HG02870 (cell line): ENCODE data around the gene UNC5B.
"Not testable (repeated sequence)": the region's sequence is repeated elsewhere in the genome, so short reads cannot be mapped to it uniquely, and the experiment has no call there.

Experiments used
- ATAC-seq: cut with Tn5 transposase; IDR thresholded peaks from one replicate; pipeline ENCODE4 v1.9.1; 2021; ENCODE audit warnings: mild to moderate bottlenecking, moderate library complexity; ENCODE audit not compliant: unreplicated experiment

UNC5B gene

GRCh38 chr10:71207578-71207977 lies 4.8 kb upstream of the UNC5B start:
- ATAC-seq, result no peak

- no peak for ATAC-seq
These were observed 3.0 kb upstream of the UNC5B start for GRCh38 chr10:71209352-71209715.

GRCh38 chr10:71209731-71210541 lies 2.4 kb upstream of the UNC5B start:
- ATAC-seq, result no peak

- no peak for ATAC-seq
These were observed 1.9 kb upstream of the UNC5B start for GRCh38 chr10:71210542-71210871.

- no peak for ATAC-seq
These were observed 1.3 kb upstream of the UNC5B start for GRCh38 chr10:71211053-71211452.

GRCh38 chr10:71211775-71212317 lies 524 bp upstream of the UNC5B start:
- no peak for ATAC-seq

- no peak for ATAC-seq
These were observed 804 bp downstream of the UNC5B start for GRCh38 chr10:71213127-71213621.

GRCh38 chr10:71213761-71214440 lies 1.5 kb downstream of the UNC5B start:
- no peak for ATAC-seq

GRCh38 chr10:71214641-71215559 lies 2.5 kb downstream of the UNC5B start:
- no peak for ATAC-seq

- no peak for ATAC-seq
These were observed 4.0 kb downstream of the UNC5B start for GRCh38 chr10:71216363-71216695.

GRCh38 chr10:71216751-71217265 lies 4.4 kb downstream of the UNC5B start:
- no peak for ATAC-seq

- no peak for ATAC-seq
These were observed 5.1 kb downstream of the UNC5B start for GRCh38 chr10:71217266-71218045.

- no peak for ATAC-seq
These were observed 5.8 kb downstream of the UNC5B start for GRCh38 chr10:71218046-71218650.

- no peak for ATAC-seq
These were observed 6.3 kb downstream of the UNC5B start for GRCh38 chr10:71218651-71219050.

GRCh38 chr10:71219236-71219917 lies 7.0 kb downstream of the UNC5B start:
- ATAC-seq, result not testable (repeated sequence)

- ATAC-seq, result no peak
These were observed 7.7 kb downstream of the UNC5B start for GRCh38 chr10:71219918-71220688.

- no peak for ATAC-seq
These were observed 8.5 kb downstream of the UNC5B start for GRCh38 chr10:71220689-71221540.
